OCI-LY7 (cell line): ENCODE results near the gene PTPN13.

ENCODE experiments used
- EZH2phosphoT487 ChIP-seq: fragments of 200-600 bp; sonication (generic); IDR thresholded peaks from 2 replicates; pipeline ENCODE4 v1.6.1; 2018; ENCODE audit warnings: low read depth, borderline replicate concordance, mild to moderate bottlenecking, mixed run types, antibody characterized with exemption, low read length, moderate library complexity, mixed read lengths
- TF ChIP-seq, protein P1 (sequence below): fragments of 200-600 bp; sonication (generic); conservative IDR thresholded peaks from 2 replicates; pipeline ENCODE4 v1.5.1; 2014; ENCODE audit warnings: mild to moderate bottlenecking, antibody characterized with exemption, low read length, moderate library complexity, mixed read lengths

DNA sequence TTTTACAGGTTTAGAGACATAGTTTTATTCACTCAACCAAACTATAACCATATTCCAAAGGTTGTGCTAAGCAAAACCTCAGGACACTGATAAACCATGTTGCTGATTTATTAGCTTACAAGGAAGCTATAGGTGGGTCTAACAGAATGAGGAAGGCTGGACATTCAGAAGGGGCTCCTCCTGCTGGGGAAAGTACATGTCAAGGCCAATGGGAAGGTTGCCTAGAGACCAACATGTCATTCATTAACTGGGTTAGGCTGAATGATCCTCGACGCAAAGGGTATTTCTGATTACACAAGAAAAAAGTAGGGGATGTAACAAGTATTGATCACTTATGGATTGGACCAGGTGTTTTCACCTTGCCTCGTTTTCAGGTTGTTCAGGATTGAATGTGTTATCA, 224.7 kb downstream of the PTPN13 start:
- TF ChIP-seq, protein P1, sequence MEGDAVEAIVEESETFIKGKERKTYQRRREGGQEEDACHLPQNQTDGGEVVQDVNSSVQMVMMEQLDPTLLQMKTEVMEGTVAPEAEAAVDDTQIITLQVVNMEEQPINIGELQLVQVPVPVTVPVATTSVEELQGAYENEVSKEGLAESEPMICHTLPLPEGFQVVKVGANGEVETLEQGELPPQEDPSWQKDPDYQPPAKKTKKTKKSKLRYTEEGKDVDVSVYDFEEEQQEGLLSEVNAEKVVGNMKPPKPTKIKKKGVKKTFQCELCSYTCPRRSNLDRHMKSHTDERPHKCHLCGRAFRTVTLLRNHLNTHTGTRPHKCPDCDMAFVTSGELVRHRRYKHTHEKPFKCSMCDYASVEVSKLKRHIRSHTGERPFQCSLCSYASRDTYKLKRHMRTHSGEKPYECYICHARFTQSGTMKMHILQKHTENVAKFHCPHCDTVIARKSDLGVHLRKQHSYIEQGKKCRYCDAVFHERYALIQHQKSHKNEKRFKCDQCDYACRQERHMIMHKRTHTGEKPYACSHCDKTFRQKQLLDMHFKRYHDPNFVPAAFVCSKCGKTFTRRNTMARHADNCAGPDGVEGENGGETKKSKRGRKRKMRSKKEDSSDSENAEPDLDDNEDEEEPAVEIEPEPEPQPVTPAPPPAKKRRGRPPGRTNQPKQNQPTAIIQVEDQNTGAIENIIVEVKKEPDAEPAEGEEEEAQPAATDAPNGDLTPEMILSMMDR: no peak
- TF ChIP-seq EZH2phosphoT487: no peak
